Measurements from ENCODE around the gene PTCH1.

Gene PTCH1

DNA sequence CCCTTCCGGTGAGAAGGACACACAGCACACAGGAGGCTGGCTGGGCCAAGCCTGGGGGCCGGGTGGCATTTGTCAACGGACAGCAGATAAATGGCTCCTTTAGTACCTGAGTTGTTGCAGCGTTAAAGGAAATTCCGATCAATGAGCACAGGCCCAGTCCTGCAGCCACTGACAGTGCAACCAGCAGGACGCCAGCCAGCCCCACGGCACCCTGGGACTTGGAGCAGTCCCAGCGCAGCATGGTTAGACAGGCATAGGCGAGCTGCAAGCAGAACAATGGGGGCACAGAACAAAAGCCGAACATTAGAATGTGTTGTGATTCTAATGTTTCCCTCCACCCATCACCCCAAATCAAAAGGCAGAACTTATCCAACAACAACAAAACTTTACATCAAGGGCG, 39.3 kb downstream of the PTCH1 start:
- DNase-seq (ENCODE audit: insufficient read length, low spot score) (no peak), FAIRE-seq (no peak)

DNA sequence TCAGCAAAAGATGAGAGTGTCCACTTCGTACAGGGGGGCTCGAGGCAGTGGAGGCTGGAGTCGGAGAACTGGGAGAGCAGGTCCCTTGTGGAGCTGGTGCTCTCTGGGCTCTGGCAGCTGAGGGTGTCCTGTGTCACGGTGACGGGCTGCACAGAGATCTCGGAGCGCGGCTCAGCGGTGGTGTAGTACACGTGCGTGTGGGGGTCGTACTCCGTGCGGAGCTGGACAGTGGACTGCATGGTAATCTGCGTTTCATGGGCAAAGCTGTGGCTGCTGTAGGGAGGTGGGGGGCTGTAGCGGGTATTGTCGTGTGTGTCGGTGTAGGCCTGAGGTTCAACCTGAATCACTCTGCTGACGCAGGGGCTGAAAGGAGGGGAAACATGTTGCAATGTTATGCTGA, 48.0 kb downstream of the PTCH1 start:
- no peak for DNase-seq (ENCODE audit: insufficient read length, low spot score)
- FAIRE-seq, result no peak

DNA sequence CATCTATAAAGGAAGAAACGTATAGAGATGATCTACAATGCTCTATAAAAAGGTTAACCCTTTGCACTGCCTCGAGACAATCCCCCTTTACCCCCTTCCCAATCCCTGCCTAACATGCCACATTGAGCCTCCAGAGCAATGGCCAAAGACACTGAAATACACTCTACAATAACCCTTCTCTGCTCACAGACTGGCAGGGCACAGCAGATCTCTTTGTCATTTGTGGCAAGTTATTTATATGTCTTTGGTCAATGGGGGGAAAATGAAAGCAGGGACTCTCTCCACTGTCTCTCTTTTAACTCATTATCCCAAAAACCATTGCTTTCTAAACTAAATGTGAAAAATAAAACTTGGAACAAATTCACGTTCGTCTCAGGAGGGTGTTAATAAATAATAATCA, 51.7 kb downstream of the PTCH1 start:
- no peak for FAIRE-seq

DNA sequence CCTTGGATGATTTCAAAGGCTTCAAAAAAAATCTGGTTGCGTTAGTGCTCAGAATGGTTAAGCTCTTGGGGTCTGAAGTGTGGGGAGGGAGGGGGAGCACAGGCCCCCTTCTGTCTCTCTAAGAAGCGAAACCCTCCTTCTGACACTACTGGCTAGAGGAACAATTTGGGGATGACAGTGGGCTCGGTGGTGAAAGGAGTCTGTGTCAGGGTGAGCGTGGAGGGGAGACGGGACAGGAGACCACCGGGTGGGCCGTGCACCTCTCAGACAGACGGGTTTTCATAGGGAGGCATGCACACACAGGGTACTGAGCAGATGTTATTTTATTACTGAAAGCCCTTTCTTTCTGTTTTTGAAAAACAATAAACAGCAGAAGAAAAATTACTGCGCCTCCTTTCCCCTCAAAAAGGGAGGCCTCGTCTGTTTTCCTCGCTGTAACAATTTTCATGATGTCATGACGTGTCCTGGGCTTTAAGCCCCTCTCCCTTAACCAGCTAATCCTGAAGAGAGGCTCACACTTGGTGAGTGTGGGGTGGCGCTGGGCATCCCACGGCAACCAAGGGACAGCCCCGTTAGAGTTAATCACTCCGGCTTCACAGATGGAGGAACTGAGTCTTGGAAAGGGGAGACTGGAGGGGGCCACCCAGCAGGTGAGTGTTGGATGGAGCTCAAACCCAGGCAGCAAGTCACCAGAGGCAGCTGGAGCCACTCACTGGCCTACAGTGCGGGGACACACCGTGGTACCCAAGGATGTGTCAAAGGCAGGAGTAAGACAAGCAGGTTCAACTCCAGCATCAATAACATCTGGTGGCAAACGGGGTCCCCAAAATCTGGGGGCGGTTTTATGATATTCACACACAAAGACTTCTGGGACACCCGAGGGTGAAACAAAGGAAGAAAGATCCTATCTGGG, 53.4 kb downstream of the PTCH1 start:
- no peak for DNase-seq (ENCODE audit: insufficient read length, low spot score)
- FAIRE-seq, result peak; percentile 44

More for the DNA sequence above, 51.7 kb downstream of the PTCH1 start:
- DNase-seq (ENCODE audit: insufficient read length, low spot score), result no peak

DNA sequence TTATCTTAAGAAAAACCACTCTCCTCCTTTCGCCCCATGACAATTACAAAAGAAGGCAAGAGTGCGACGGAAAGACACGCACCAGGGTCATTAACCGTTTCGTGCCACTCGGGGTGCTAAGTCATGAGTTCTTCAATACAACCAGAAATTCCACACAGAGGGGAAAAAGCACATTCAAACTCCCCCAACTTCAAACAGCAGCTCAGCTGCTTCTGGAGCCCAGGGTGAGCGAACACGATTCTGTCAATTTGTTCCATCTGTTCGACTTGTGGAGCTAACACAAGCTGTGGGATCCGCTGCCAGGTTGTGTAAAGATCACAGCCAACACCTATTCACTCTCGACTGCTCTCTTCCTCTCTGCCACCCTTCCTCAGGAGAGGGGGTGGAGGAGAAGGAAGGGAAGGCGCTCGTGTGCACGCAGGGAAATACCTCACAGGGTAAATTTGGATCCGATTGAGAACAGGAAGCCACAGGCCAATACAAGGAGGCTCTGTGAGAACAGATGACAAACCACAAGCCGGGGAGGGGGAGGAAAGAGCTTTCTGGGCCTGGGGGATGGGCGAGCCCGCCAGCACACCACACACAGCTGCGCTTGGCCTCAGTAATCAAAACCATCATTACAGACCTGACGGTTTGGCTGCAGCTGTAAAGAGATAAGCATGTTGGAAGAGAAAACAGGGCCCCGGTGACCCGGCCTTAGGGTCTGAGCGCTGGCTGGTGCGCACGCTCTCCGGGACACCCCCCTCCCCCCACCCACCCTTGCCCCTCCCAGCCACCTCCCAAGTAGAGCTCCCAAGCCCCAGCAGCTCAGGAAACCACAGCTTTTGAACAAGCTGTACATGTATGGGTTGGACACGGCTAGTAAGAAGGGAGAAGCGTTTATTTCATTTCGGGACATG, 54.3 kb downstream of the PTCH1 start:
- peak; percentile 91 for FAIRE-seq
- DNase-seq (ENCODE audit: insufficient read length, low spot score), result peak; percentile 82

DNA sequence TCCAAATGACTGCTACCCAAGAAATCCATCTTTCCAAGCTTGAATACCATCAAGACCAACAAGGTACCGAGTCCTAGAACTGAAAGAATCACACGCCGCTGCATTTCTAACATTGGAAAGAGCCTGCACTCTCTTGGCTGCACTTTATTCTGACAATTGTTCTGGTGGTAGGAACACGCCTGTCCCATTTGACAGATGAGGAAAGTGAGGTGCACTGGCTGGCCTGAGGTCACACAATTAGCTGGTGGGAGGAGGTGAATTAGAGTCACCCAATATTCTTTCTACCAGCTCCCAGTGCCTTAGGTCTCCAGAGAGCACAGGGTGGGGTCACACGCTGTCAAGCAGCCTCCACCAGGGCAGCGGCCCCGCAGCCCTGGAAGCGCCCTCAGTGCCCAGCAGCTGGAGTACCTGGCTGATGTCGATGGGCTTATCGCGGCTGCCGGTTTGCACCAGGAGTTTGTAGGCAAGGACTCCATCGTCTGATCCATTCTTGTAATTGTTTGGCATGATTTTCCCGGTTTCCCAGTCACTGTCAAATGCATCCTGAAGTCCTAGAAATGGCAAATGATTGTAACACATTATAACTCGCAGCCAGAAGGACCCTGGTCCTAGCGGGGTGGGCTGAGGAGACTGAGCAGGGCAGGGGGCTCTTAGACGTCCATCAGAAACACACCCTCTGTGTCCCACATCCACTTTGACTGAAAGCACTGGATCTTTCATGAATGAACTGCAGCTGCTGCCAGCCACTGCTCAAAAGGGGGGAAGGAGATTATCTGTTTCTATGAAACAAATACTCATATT, 55.1 kb downstream of the PTCH1 start:
- FAIRE-seq, result no peak
- DNase-seq (ENCODE audit: insufficient read length, low spot score), result no peak

DNA sequence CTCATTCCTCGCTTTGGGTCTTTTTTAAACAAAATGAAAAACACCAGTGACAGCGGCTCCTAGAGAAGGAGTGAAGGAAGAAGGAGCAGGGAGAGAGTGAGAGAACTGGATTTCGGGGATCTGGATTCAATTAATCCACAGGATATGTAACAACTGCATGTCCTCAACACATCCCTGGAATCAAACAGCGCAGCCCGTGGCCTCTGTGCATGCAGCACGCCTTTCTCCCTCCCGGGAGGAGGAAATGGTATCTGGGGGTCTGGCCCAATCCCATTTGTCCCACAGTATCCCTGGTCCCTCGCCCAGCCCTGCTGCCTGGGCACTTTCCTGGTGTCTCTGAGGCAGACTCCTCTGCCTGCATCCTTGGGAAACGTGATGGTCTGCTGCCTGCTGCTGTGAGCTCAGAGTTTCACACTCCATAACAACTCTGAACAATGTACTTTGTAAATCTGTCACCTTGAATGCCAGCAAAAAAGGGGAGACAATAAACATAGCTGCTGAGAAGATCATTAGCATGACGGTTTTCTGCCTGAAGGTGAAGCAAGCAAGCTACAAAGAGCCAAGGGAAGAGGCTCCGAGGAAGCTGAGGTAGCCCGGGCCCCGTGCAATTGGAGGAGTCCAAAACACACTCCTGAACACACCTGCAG, 56.1 kb downstream of the PTCH1 start:
- FAIRE-seq, result no peak
- no peak for DNase-seq (ENCODE audit: insufficient read length, low spot score)

DNA sequence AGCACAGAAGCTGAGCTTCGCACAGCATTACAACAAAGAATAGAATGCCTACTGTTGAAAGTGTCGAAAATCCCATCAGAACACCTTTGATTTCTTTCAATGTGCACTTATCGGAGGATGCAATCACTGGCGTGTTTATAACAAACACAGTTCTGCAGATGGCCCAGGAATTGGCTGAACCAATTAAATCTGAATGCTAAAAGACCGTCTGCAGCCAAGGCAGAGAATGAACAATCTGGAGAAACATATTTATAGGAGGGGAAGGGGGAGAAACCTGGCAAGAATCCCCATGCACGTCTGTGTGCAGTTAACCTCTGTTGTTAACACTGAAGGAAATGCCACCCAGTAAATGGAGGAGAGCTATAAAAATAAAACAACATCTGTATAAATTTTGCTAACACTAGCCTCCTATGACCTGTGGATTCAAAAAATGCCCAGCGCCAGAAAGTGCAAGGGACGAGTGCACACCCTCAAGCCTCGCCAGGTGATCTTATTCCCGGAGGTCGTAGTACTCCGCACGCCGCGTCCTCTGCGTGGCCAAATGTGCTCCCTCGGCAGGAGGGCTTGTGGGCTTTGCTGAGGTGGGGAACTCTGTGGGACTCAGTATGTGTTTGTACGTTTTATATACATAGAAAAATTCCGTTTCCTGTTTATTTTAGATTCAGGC, 56.8 kb downstream of the PTCH1 start:
- FAIRE-seq, result no peak
- DNase-seq (ENCODE audit: insufficient read length, low spot score), result no peak

DNA sequence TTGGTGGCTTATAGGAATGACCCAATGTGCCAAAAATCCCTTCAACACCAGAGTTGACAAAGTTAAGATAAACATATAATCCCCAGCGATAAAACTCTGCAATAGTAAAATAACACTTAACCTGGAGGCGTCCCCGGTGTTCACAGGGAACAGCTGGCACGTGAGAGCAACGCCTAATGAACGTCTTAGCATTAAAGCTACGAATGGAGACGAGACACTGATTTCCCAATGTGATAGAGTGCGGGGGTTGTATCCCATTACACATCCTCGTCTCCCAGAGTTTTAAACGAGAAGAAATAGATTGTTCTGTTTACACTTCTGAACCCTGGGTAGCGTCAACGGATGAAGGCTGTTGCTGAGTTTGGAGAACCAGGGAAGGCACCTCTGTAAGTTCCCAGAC, 57.6 kb downstream of the PTCH1 start:
- FAIRE-seq (no peak), DNase-seq (ENCODE audit: insufficient read length, low spot score) (no peak)

DNA sequence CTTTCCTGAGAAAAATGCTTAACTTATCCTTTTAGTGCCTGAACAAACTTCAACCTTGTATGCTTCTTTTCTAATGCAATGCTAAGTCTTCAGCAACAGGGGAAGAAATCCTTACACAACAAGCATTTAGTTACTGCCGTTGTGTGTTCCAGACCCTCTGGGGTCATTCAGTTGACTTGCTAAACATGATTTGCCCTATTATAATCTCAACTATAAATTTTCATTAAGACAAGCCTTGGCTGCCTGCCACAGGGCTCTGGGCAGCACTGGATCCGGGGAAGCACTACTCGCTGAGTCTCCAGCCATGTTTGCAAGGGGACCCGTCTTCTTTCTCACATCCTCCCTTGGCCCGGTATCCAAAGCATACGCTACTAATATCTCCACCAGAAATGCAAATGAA, 58.1 kb downstream of the PTCH1 start:
- FAIRE-seq (no peak), DNase-seq (ENCODE audit: insufficient read length, low spot score) (no peak)

DNA sequence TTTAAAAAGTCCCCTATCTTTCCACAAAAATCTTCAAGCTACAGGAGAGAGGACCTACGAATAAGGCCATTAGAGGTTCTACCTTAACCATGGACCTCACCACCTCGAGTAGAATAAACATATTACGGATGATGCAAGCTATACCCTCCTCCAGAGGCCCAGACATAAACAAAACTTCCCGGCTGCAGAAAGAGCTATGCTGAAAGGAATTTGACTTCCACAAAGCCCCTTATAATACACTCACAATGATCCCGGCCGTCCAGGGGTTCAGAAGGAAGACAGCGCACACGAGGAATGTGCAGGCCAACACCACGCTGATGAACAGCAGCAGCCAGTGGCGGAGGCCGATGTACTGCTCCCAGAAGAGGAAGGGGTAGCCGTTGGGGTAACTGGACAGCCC, 59.0 kb downstream of the PTCH1 start:
- DNase-seq (ENCODE audit: insufficient read length, low spot score), result no peak
- no peak for FAIRE-seq

DNA sequence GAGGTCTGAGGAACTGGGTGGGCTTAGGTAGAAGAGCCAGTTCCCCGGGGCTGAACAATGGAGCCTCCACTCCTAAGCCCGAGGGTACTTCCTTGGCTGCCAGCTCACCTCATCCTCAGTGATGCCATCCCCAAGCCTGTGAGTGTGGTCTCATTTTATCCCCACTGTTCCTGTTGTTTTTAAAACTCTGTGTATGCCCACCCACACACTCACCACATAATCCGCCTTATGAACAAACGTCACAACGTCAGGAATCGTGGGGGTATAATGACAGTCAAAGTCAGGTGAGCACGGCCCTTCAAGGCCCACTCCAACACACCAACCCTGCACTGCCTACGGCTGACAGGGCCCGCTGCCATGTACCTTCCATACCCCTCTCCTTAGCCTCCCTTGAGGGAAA, 61.1 kb downstream of the PTCH1 start:
- FAIRE-seq (no peak), DNase-seq (ENCODE audit: insufficient read length, low spot score) (no peak)

DNA sequence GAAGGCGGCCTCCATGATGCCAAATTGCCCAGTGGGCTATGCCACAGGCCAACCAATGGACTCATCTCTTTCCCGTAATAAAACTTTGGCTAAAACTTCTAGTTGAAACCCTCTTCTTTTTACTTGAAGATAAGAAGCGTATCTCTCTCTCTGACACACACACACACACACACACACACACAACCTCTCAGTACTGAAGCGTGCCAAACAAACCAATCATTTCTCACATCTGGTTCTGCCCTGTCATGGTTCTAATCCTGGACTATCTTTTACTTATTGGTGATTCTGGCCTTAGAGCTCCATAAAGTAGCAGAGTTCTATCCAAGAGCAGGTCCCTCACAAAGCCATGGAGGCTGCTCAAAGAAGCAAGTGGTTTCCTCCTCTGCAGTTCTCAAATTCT, 64.6 kb downstream of the PTCH1 start:
- no peak for DNase-seq (ENCODE audit: insufficient read length, low spot score)
- FAIRE-seq, result no peak

DNA sequence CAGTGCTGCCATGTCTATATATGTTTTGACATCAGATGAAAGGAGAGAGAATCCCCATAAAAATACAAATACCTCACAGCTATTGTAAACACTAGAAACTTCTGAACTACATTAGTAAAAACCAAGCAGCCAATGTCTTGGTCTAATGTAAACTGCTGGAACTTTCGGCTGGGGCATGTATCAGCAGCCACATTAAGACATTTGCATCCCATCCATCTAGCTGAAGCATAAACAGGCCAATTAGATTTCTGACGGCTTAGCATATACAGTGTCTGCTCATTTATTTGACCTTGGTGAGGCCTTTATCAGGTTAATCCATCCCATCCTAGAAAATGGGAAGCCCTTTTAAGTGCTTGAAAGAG, 65.7 kb downstream of the PTCH1 start:
- FAIRE-seq (no peak), DNase-seq (ENCODE audit: insufficient read length, low spot score) (no peak)

DNA sequence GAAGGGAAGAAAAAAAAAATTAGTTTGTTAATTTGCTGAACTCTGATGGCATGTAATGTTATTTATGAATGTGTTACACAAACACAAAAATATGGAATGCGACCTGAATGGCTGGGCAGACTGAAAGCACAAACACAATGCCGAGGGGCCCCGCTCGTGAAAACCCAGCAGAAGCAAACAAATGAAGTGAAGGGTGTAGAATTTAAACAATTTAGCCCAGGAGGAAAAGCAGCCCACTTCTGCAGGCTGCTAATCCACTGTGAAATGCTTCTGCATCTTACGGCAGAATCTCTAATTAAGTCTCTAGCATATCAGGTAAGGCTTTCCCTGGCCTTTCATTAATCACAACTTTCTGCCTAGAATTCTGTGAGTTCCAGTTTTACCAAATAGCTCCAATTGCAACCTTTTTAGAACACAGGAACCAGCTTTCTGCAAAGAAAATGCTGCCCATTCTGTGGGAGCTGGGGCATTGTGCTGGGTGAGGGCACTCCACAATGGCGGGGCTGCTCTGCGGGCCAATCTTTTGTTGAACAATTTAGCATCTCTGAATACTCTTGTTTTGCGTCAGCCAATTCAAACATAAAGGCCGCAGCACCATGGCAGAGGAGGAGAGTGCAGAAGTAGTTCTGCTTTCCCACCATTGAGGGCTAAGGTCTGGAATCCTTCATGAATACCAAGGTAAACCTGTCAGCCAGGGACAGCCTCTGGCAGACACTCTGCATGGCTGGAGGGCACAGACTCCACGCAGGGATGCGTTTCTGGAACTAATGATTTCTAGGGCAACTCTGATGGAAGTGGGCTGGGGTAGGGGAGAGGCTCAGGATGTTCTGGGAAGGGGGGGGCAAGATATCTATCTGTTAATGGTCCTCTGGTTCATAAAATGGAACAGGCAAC, 66.4 kb downstream of the PTCH1 start:
- FAIRE-seq (no peak), DNase-seq (ENCODE audit: insufficient read length, low spot score) (no peak)

DNA sequence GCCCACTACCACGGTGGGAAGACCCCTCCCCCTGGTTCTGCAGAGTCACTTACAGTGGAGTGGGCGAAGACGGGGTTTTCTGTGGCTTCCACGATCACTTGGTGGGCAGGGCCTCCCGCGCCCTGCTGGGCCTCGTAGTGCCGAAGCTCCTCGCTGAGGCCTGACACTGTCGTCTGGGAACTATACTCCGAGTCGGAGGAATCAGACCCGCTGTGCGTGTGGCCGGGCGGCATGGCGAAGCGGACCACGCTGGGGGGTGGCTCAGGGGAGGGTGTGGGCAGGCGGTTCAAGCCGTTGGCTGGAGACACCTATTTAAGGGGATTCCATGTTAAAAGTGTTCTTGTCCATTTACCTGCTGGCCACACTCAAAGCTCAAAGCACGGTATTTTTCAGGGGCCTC, 67.8 kb downstream of the PTCH1 start:
- FAIRE-seq, result no peak
- no peak for DNase-seq (ENCODE audit: insufficient read length, low spot score)

DNA sequence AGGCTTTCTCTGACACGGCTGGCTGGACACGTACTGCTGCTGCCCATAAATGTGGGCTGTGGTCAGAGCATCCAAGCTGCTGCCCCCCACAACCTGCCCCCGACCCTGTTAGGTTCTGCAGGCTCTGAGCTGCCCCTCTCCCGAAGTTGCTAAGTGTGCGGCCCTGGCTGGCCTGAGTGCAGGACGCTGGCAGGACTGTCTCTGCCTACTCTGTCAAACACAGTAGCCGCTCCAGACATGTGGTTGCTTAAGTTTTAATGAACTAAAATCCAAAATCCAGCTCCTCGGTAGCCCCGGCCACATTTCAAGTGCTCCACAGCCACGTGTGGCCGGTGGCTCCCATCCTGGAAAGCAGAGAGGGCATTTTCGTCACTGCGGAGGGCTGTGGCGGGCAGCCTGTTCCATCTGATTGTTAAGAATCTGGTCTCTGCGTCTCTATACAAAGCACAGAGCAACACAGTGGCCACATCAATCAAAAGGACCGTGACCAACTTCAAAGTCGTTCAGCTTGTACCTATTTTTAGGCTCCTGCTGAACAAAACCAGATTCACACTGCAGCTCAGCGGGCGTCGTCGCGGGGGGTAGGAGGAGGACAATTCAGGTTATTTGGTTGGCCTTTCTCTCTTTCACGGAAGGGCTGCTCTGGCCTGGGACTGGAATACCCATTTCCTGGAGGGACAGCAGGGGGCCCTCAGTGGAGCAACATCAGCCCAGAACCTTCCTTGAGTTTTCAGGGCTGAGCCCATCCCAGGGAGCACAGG, 68.9 kb downstream of the PTCH1 start:
- FAIRE-seq, result no peak
- no peak for DNase-seq (ENCODE audit: insufficient read length, low spot score)

DNA sequence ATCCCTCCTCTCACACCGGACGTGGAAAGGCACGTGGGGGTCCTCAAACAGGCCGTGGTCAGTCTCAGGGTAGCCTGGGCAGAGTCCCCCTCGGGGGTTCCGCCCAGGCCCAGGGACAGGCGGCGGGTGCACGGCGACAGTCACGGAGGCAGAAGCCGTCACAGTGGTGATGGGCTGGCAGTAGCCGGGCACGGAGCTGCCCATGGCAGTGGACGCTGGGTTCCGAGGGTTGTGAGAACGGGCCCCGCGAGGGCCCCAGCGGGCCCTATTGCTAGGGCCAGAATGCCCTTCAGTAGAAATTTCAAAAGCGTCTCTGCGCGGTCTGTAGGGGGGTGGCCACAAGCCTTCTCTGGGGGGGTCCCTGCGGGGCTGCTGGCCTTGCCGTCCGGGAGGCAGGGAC, 69.8 kb downstream of the PTCH1 start:
- no peak for FAIRE-seq
- no peak for DNase-seq (ENCODE audit: insufficient read length, low spot score)

All from GM19239 (cell line).